ENCODE results near the gene WNK4.
A peak's percentile ranks its signal among the peaks of the same experiment; 100 is the strongest.

DNA sequence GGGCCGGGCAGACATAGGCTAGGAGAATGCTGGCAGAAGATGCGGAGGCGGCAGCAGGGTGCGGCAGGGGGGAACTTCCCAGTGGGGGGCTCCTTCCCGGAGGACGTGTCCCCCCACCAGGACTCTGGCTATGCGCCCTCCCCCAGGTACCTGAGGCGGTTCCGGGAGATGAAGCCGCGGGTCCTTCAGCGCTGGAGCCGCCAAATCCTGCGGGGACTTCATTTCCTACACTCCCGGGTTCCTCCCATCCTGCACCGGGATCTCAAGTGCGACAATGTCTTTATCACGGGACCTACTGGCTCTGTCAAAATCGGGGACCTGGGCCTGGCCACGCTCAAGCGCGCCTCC lies 3.4 kb downstream of the WNK4 start:
- no peak for TF ChIP-seq PPARA (CRISPR knock-in tag; IDR thresholded peaks at IDR 0.05; ENCODE audit: borderline replicate concordance)
- no peak for TF ChIP-seq ZFP30 (CRISPR knock-in tag; IDR thresholded peaks at IDR 0.05)
- TF ChIP-seq RARB (CRISPR knock-in tag; IDR thresholded peaks at IDR 0.05) = no peak
- no peak for TF ChIP-seq GLIS3 (CRISPR knock-in tag; IDR thresholded peaks at IDR 0.05)
- TF ChIP-seq ZFP3 (CRISPR knock-in tag; IDR thresholded peaks at IDR 0.05) = 0 out of 2 replicates have a peak, but pooled peaks have one; percentile 23
- TF ChIP-seq, protein P1, sequence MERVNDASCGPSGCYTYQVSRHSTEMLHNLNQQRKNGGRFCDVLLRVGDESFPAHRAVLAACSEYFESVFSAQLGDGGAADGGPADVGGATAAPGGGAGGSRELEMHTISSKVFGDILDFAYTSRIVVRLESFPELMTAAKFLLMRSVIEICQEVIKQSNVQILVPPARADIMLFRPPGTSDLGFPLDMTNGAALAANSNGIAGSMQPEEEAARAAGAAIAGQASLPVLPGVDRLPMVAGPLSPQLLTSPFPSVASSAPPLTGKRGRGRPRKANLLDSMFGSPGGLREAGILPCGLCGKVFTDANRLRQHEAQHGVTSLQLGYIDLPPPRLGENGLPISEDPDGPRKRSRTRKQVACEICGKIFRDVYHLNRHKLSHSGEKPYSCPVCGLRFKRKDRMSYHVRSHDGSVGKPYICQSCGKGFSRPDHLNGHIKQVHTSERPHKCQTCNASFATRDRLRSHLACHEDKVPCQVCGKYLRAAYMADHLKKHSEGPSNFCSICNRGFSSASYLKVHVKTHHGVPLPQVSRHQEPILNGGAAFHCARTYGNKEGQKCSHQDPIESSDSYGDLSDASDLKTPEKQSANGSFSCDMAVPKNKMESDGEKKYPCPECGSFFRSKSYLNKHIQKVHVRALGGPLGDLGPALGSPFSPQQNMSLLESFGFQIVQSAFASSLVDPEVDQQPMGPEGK (CRISPR knock-in tag; IDR thresholded peaks at IDR 0.05; ENCODE audit: borderline replicate concordance) = no peak
- TF ChIP-seq ARNTL (CRISPR knock-in tag; IDR thresholded peaks at IDR 0.05; ENCODE audit: borderline replicate concordance, low read depth) = no peak
- no peak for TF ChIP-seq ZNF8 (CRISPR knock-in tag; IDR thresholded peaks at IDR 0.05)
- no peak for TF ChIP-seq ZNF70 (CRISPR knock-in tag; IDR thresholded peaks at IDR 0.05)
- no peak for TF ChIP-seq OSR1 (CRISPR knock-in tag; IDR thresholded peaks at IDR 0.05)
- no peak for TF ChIP-seq ESRRG (CRISPR knock-in tag; IDR thresholded peaks at IDR 0.05)
- TF ChIP-seq ZNF565 (CRISPR knock-in tag; conservative IDR thresholded peaks at IDR 0.05; ENCODE audit: low read depth) = no peak
